Keratinocyte (primary cell): Measurements from ENCODE around the gene MS4A15. TPM values are rescaled to one million over a fixed set of nuclear protein-coding genes. Genes with fewer than 3 reads are reported as not detected.

ENCODE experiments used
- DNase-seq: peaks from one replicate; pipeline ENCODE4 v3.0.0-alpha.2; 2011; ENCODE audit warnings: low read depth, missing footprints, low spot score
- FAIRE-seq: peaks from 2 replicates; lab custom pipeline; 2011; peaks lifted over from hg19 to GRCh38; lab: Jason Lieb, UNC
- H2AFZ ChIP-seq: 2 replicates; pipeline ENCODE4 v1.6.0; 2012; ENCODE audit warnings: low read length, control low read depth, inconsistent platforms; ENCODE audit not compliant: control insufficient read depth
- H3K27ac ChIP-seq: 2 replicates; pipeline ENCODE4 v1.5.1; 2011; ENCODE audit warnings: low read length; ENCODE audit not compliant: control insufficient read depth, insufficient read depth
- H3K27me3 ChIP-seq: 3 replicates; pipeline ENCODE4 v1.6.0; 2011; ENCODE audit warnings: low read length; ENCODE audit not compliant: control insufficient read depth, insufficient read depth; ENCODE audit errors: extremely low read depth
- H3K36me3 ChIP-seq, 2 experiments: 2 replicates in 1 of 2; 3 replicates in 1 of 2; pipeline ENCODE4 v1.5.1; 2011; ENCODE audit warnings: low read length in 2 of 2, mild to moderate bottlenecking in 1 of 2; ENCODE audit not compliant: control insufficient read depth in 2 of 2, insufficient read depth in 2 of 2; ENCODE audit errors: extremely low read depth in 1 of 2
- H3K4me1 ChIP-seq: 3 replicates; pipeline ENCODE4 v1.5.1; 2011; ENCODE audit warnings: low read length; ENCODE audit not compliant: control insufficient read depth, insufficient read depth; ENCODE audit errors: extremely low read depth
- H3K4me2 ChIP-seq: 3 replicates; pipeline ENCODE4 v1.6.0; 2011; ENCODE audit warnings: low read depth, low read length; ENCODE audit not compliant: control insufficient read depth, insufficient read depth; ENCODE audit errors: extremely low read depth
- H3K4me3 ChIP-seq, 3 experiments: fragments of 200-600 bp in 1 of 3; sonication (generic) in 1 of 3; 2 replicates in 2 of 3; 3 replicates in 1 of 3; pipeline ENCODE4 v1.5.1; 2011 to 2016; ENCODE audit warnings: low read length in 3 of 3, mild to moderate bottlenecking in 3 of 3, control low read depth in 2 of 3, inconsistent platforms in 1 of 3, low read depth in 1 of 3, mixed read lengths in 1 of 3, mixed run types in 1 of 3, moderate library complexity in 1 of 3; ENCODE audit not compliant: control insufficient read depth in 2 of 3, insufficient read depth in 2 of 3; ENCODE audit errors: extremely low read depth in 1 of 3
- H3K79me2 ChIP-seq: 2 replicates; pipeline ENCODE4 v1.6.0; 2012; ENCODE audit warnings: low read length; ENCODE audit not compliant: control insufficient read depth, insufficient read depth
- H3K9ac ChIP-seq: 3 replicates; pipeline ENCODE4 v1.6.0; 2011; ENCODE audit warnings: low read length; ENCODE audit not compliant: control insufficient read depth, insufficient read depth; ENCODE audit errors: extremely low read depth
- H3K9me1 ChIP-seq: 3 replicates; pipeline ENCODE4 v1.6.0; 2011; ENCODE audit warnings: low read length; ENCODE audit not compliant: control insufficient read depth, insufficient read depth; ENCODE audit errors: extremely low read depth
- H3K9me3 ChIP-seq: 2 replicates; pipeline ENCODE4 v1.5.1; 2012; ENCODE audit warnings: low read depth, low read length; ENCODE audit not compliant: control insufficient read depth
- H4K20me1 ChIP-seq: 3 replicates; pipeline ENCODE4 v1.6.0; 2011; ENCODE audit warnings: low read length; ENCODE audit not compliant: control insufficient read depth, insufficient read depth; ENCODE audit errors: extremely low read depth
- EZH2 ChIP-seq: IDR thresholded peaks from one replicate; pipeline ENCODE4 v1.6.1; 2012; ENCODE audit warnings: inconsistent platforms, mild to moderate bottlenecking, low read length, moderate library complexity
- dilution Hi-C: fragments of 300-500 bp; cut with MboI; formaldehyde crosslinking; loops from one replicate; pipeline ENCODE4 v1.7.0; 2020; ENCODE audit warnings: low sequenced_read_pairs; ENCODE audit not compliant: extremely low pct_ligation_motif_present
- polyA plus RNA-seq, 5 experiments: library from polyadenylated mRNA; depleted of rRNA in 3 of 5; stranded (reverse) in 3 of 5; stranded (forward) in 1 of 5; unstranded in 1 of 5; fragments of >200 nt; gene quantifications; 1 replicate in 1 of 5; 2 replicates in 3 of 5; 3 replicates in 1 of 5; pipeline versions ENCODE4 v1.2.1 to v1.2.3, GENCODE V29; 2011 to 2012; ENCODE audit warnings: missing spikeins in 2 of 5, low read depth in 1 of 5, low replicate concordance in 1 of 5
- TF ChIP-seq, protein P1 (sequence below), 3 experiments: IDR thresholded peaks in 1 of 3; conservative IDR thresholded peaks in 1 of 3; optimal IDR thresholded peaks in 1 of 3; 2 replicates in 2 of 3; 3 replicates in 1 of 3; pipeline versions ENCODE3 to v1.5.1; 2011; ENCODE audit warnings: low read length in 3 of 3, mild to moderate bottlenecking in 3 of 3, moderate library complexity in 2 of 3, control low read depth in 1 of 3, inconsistent platforms in 1 of 3; ENCODE audit not compliant: insufficient read depth in 2 of 3; ENCODE audit errors: extremely low read depth in 1 of 3

Gene MS4A15
- polyA plus RNA-seq, 1 donor (not counting 4 experiments of a cell fraction or from before 2014, with no cell fraction given): 0.03 TPM

DNA sequence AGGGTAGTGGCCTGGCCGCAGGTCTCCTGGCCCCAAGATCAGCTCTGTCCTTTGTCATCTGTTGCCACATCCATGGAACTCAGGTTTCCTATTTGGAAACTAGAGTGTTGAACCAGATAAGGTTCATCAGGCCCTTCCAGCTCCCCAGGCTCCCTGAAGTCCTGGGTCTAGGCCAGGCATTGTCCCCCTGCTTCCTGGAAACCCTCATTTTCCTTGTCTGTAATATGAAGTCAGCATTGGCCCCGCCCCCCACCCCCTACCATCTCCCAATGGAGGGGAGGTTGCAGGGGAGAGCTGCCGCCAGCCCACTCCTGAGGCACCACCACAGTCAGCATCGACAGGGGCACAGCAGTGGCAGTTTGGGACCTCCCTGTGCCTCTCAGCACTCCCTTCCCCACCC is 19.5 kb downstream of the MS4A15 start:
- dilution Hi-C loops: no loop called here
- peaks cover 2% of the 10 kb centered on the region for H3K27me3 ChIP-seq
- no peak overlapping the region for H3K4me2 ChIP-seq
- no peak overlapping the region for H2AFZ ChIP-seq
- no peak overlapping the region for H3K4me3 ChIP-seq
- no peaks in the 10 kb centered on the region for H3K79me2 ChIP-seq
- H3K9me1 ChIP-seq: no peaks in the 10 kb centered on the region
- no peak overlapping the region for H3K9ac ChIP-seq
- no peak for DNase-seq
- TF ChIP-seq EZH2: no peak
- TF ChIP-seq, protein P1, sequence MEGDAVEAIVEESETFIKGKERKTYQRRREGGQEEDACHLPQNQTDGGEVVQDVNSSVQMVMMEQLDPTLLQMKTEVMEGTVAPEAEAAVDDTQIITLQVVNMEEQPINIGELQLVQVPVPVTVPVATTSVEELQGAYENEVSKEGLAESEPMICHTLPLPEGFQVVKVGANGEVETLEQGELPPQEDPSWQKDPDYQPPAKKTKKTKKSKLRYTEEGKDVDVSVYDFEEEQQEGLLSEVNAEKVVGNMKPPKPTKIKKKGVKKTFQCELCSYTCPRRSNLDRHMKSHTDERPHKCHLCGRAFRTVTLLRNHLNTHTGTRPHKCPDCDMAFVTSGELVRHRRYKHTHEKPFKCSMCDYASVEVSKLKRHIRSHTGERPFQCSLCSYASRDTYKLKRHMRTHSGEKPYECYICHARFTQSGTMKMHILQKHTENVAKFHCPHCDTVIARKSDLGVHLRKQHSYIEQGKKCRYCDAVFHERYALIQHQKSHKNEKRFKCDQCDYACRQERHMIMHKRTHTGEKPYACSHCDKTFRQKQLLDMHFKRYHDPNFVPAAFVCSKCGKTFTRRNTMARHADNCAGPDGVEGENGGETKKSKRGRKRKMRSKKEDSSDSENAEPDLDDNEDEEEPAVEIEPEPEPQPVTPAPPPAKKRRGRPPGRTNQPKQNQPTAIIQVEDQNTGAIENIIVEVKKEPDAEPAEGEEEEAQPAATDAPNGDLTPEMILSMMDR (optimal IDR thresholded peaks at IDR 0.05 in 1 of 3, IDR thresholded peaks at IDR 0.05 in 1 of 3, conservative IDR thresholded peaks at IDR 0.05 in 1 of 3; ENCODE audit: extremely low read depth in 1 of 3, insufficient read depth in 2 of 3, low read length in 3 of 3): no peak
- H3K27ac ChIP-seq: no peak overlapping the region
- H3K4me1 ChIP-seq: peaks cover 2% of the 10 kb centered on the region
- H4K20me1 ChIP-seq: no peaks in the 10 kb centered on the region
- no peak for FAIRE-seq
- no peaks in the 10 kb centered on the region for H3K9me3 ChIP-seq
- H3K36me3 ChIP-seq: no peaks in the 10 kb centered on the region

DNA sequence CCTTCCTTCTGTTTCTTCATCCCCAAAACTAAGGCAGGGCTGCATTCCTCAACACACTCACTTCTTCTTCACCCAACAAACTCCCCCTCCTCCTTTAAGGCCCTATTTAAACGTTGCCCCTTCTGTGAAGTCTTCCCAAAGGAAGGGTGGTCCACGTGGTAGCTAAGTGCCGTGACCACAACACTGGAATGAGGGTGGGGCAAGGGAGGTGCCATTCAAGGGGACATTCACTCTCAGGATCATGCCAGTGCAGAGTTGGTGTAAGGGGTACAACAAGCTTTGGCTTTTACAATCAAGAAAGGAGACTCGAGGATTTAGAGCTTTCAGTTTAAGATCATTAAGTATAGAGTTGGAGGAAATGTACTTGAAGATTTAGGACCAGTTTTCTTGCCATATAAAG is 20.4 kb downstream of the MS4A15 start:
- peaks cover 2% of the 10 kb centered on the region for H3K4me1 ChIP-seq
- no peak overlapping the region for H3K4me2 ChIP-seq
- no peak overlapping the region for H3K27ac ChIP-seq
- dilution Hi-C loops: no loop called here
- no peak overlapping the region for H2AFZ ChIP-seq
- TF ChIP-seq, protein P1 (optimal IDR thresholded peaks at IDR 0.05 in 1 of 3, IDR thresholded peaks at IDR 0.05 in 1 of 3, conservative IDR thresholded peaks at IDR 0.05 in 1 of 3; ENCODE audit: extremely low read depth in 1 of 3, insufficient read depth in 2 of 3, low read length in 3 of 3): no peak
- no peak for TF ChIP-seq EZH2
- H3K79me2 ChIP-seq: no peaks in the 10 kb centered on the region
- no peak overlapping the region for H3K4me3 ChIP-seq
- H4K20me1 ChIP-seq: no peaks in the 10 kb centered on the region
- H3K9me3 ChIP-seq: no peaks in the 10 kb centered on the region
- H3K9ac ChIP-seq: no peak overlapping the region
- H3K36me3 ChIP-seq: no peaks in the 10 kb centered on the region
- peaks cover 4% of the 10 kb centered on the region for H3K27me3 ChIP-seq
- no peak for FAIRE-seq
- H3K9me1 ChIP-seq: no peaks in the 10 kb centered on the region
- DNase-seq: no peak
